Measurements from ENCODE around the gene MFNG. TPM values are rescaled to one million over a fixed set of nuclear protein-coding genes. Genes with fewer than 3 reads are reported as not detected.

The MFNG gene
- total and polyA plus RNA-seq, 2 donors (not counting 1 experiment from before 2014, with no cell fraction given): 95.9 to 125 TPM

DNA sequence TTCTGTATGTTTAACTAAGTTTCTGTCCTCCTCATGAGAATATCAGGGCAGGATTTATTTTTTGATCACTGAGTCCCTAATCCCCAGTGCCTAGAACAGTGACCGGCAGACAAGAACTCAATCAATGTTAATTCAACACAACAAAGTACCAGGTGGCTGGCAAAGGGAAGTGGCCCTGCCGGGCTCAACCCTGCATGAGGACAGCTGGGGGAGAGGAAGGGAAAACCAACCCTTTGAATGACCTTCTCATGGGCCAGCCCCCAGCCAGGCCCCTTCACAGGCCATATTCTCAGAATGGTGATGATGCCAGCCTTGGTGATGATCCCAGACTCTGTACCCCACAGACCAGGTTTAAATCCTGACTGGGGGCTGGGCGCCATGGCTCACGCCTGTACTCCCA is 1.4 kb upstream of the MFNG start:
- intact Hi-C loops (cut with micrococcal nuclease): loop anchor here (10.0 kb wide), 1 partner anchor 713 kb away; the partner anchor contains the start of gene IFT27
- peaks cover 24 to 45% of the 10 kb centered on the region in 2 donors for H3K4me1 ChIP-seq (ENCODE audit: control insufficient read depth in 2 of 2, insufficient read depth in 2 of 2, low read length in 2 of 2)
- ChIA-PET POLR2A (no interaction called here), CTCF (interaction anchor here (3.2 kb wide), 1 partner anchor 15 kb away, joined by 34 read pairs; no protein-coding TSS in a partner anchor)
- DNase-seq (no peak), ATAC-seq (ENCODE audit: low read depth) (no peak)
- H3K27me3 ChIP-seq (replicated peaks in 1 of 4; ENCODE audit: control extremely low read depth in 1 of 4, control insufficient read depth in 3 of 4, insufficient read depth in 4 of 4, low read length in 3 of 4): no peaks in the 10 kb centered on the region
- no peaks in the 10 kb centered on the region for H3K27me3 Mint-ChIP-seq
- peak overlapping the region; percentile 98 for H3K27ac Mint-ChIP-seq
- WGBS (ENCODE audit: insufficient coverage): 67% methylated on average over 3 of the region's 4 CpGs
- H3K36me3 ChIP-seq (replicated peaks in 1 of 2; ENCODE audit: control extremely low read depth in 1 of 2, control insufficient read depth in 1 of 2, extremely low read depth in 1 of 2, insufficient read depth in 2 of 2, low read length in 1 of 2): peaks cover 0 to 3% of the 10 kb centered on the region in 2 experiments
- peak overlapping the region; percentile 98 for H3K4me3 Mint-ChIP-seq
- no peak for TF ChIP-seq EZH2 (IDR thresholded peaks at IDR 0.05; ENCODE audit: borderline replicate concordance, insufficient read depth, low read depth, low read length, poor library complexity, severe bottlenecking)
- TF ChIP-seq, protein P1, sequence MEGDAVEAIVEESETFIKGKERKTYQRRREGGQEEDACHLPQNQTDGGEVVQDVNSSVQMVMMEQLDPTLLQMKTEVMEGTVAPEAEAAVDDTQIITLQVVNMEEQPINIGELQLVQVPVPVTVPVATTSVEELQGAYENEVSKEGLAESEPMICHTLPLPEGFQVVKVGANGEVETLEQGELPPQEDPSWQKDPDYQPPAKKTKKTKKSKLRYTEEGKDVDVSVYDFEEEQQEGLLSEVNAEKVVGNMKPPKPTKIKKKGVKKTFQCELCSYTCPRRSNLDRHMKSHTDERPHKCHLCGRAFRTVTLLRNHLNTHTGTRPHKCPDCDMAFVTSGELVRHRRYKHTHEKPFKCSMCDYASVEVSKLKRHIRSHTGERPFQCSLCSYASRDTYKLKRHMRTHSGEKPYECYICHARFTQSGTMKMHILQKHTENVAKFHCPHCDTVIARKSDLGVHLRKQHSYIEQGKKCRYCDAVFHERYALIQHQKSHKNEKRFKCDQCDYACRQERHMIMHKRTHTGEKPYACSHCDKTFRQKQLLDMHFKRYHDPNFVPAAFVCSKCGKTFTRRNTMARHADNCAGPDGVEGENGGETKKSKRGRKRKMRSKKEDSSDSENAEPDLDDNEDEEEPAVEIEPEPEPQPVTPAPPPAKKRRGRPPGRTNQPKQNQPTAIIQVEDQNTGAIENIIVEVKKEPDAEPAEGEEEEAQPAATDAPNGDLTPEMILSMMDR (IDR thresholded peaks at IDR 0.05): no peak
- no peak overlapping the region for H2AFZ ChIP-seq (ENCODE audit: insufficient read depth, low read depth, low read length, poor library complexity, severe bottlenecking)
- peaks cover 47% of the 10 kb centered on the region for H3K4me1 Mint-ChIP-seq
- H3K4me3 ChIP-seq (ENCODE audit: control extremely low read depth in 1 of 5, extremely low read depth in 1 of 5, insufficient read depth in 1 of 5, low read depth in 2 of 5, low read length in 4 of 5): no peak overlapping the region
- H4K20me1 ChIP-seq (ENCODE audit: control insufficient read depth, insufficient read depth, low read length, poor library complexity, severe bottlenecking): peaks cover 19% of the 10 kb centered on the region
- no peaks in the 10 kb centered on the region for H3K9me3 Mint-ChIP-seq (ENCODE audit: insufficient read depth)
- H3K9me3 ChIP-seq (ENCODE audit: control extremely low read depth in 1 of 3, control insufficient read depth in 2 of 3, insufficient read depth in 1 of 3, low read length in 2 of 3): no peaks in the 10 kb centered on the region
- no peak overlapping the region for H3K27ac ChIP-seq (ENCODE audit: low read length in 2 of 2)
- no peak overlapping the region for H3K9ac ChIP-seq (ENCODE audit: low read length)
- peak overlapping the region; percentile 99 for H3K4me2 ChIP-seq (replicated peaks; ENCODE audit: low read depth, low read length, poor library complexity, severe bottlenecking)
- peaks cover 74% of the 10 kb centered on the region for H3K79me2 ChIP-seq (ENCODE audit: control insufficient read depth, insufficient read depth, low read length)

DNA sequence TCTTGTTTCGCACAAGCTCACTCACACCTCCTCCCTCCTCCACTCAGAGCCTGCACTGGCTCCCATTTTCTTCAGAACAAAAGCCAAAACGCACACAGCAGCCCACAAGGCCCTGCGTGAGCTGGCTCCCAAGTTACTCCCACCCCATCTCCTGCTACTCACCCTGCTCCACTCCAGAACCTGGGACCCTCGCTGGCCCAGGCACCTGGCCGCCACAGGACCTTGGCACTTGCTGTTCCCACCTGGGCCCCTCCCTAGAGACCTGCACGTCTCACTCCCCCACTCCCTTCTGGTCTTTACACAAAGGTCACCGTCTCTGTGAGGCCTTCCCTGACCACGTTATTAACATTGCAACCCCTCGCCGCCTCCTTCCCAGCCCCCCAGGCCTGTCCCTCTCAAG is 945 bp upstream of the MFNG start:
- Histone ChIP-seq H3K4me3 (ENCODE audit: control extremely low read depth in 1 of 5, extremely low read depth in 1 of 5, insufficient read depth in 1 of 5, low read depth in 2 of 5, low read length in 4 of 5) (no peak overlapping the region), H3K27ac (ENCODE audit: low read length in 2 of 2) (peak overlapping the region; percentile 48 to 93), H3K27me3 (replicated peaks in 1 of 4; ENCODE audit: control extremely low read depth in 1 of 4, control insufficient read depth in 3 of 4, insufficient read depth in 4 of 4, low read length in 3 of 4) (no peaks in the 10 kb centered on the region), H3K4me2 (replicated peaks; ENCODE audit: low read depth, low read length, poor library complexity, severe bottlenecking) (peak overlapping the region; percentile 99), H3K4me1 (ENCODE audit: control insufficient read depth in 2 of 2, insufficient read depth in 2 of 2, low read length in 2 of 2) (peaks cover 24 to 47% of the 10 kb centered on the region in 2 donors), H4K20me1 (ENCODE audit: control insufficient read depth, insufficient read depth, low read length, poor library complexity, severe bottlenecking) (peaks cover 23% of the 10 kb centered on the region), H3K79me2 (ENCODE audit: control insufficient read depth, insufficient read depth, low read length) (peaks cover 79% of the 10 kb centered on the region), H3K9me3 (ENCODE audit: control extremely low read depth in 1 of 3, control insufficient read depth in 2 of 3, insufficient read depth in 1 of 3, low read length in 2 of 3) (no peaks in the 10 kb centered on the region), H3K36me3 (replicated peaks in 1 of 2; ENCODE audit: control extremely low read depth in 1 of 2, control insufficient read depth in 1 of 2, extremely low read depth in 1 of 2, insufficient read depth in 2 of 2, low read length in 1 of 2) (peaks cover 0 to 8% of the 10 kb centered on the region in 2 experiments), H3K9ac (ENCODE audit: low read length) (no peak overlapping the region), H2AFZ (ENCODE audit: insufficient read depth, low read depth, low read length, poor library complexity, severe bottlenecking) (peak overlapping the region; percentile 71)
- no peaks in the 10 kb centered on the region for H3K9me3 Mint-ChIP-seq (ENCODE audit: insufficient read depth)
- TF ChIP-seq, protein P1 (IDR thresholded peaks at IDR 0.05): no peak
- TF ChIP-seq EZH2 (IDR thresholded peaks at IDR 0.05; ENCODE audit: borderline replicate concordance, insufficient read depth, low read depth, low read length, poor library complexity, severe bottlenecking): no peak
- intact Hi-C loops (cut with micrococcal nuclease): loop anchor here (10.0 kb wide), 1 partner anchor 712 kb away; the partner anchor contains the start of gene IFT27
- peak overlapping the region; percentile 98 for H3K27ac Mint-ChIP-seq
- peaks cover 51% of the 10 kb centered on the region for H3K4me1 Mint-ChIP-seq
- ChIA-PET CTCF (interaction anchor here (1.2 to 3.2 kb wide), 5 partner anchors 11 to 120 kb away, joined by 3 to 34 read pairs (median 9); no protein-coding TSS in a partner anchor), POLR2A (interaction anchor here (0.6 to 1.2 kb wide), 2 partner anchors 243 to 1005 kb away, joined by 3 to 11 read pairs; partner anchors contain the start of gene RAC2)
- H3K27me3 Mint-ChIP-seq: no peaks in the 10 kb centered on the region
- no peak for ATAC-seq (ENCODE audit: low read depth)
- DNase-seq: no peak
- H3K4me3 Mint-ChIP-seq: peak overlapping the region; percentile 98
- WGBS (ENCODE audit: insufficient coverage): 74% methylated on average over 10 of the region's 10 CpGs

Measured in B cell (primary cell).